Mesenteric fat pad (tissue), 1 donor: ENCODE measurements around the gene ANO6. TPM values are rescaled to one million over a fixed set of nuclear protein-coding genes. Genes with fewer than 3 reads are reported as not detected.
"Not testable (repeated sequence)": the region's sequence is repeated elsewhere in the genome, so short reads cannot be mapped to it uniquely, and the experiment has no call there.

Experiments
- DNase-seq: peaks from one replicate; pipeline ENCODE4 v3.0.0-alpha.2; 2020; ENCODE audit warnings: low spot score
- total RNA-seq: library from RNA; stranded (reverse); fragmentation: NEBNext Ultra II Directional; extraction: Animal tissue kit (Norgen Biotek cat#: 25700); gene quantifications from one replicate; pipeline ENCODE4 v1.2.1, GENCODE V29; 2021
- donor health status: DM: yes; HTN: yes; CAD: no.

Gene ANO6
- total RNA-seq, 1 donor from 2014 or later = 152 TPM

DNA sequence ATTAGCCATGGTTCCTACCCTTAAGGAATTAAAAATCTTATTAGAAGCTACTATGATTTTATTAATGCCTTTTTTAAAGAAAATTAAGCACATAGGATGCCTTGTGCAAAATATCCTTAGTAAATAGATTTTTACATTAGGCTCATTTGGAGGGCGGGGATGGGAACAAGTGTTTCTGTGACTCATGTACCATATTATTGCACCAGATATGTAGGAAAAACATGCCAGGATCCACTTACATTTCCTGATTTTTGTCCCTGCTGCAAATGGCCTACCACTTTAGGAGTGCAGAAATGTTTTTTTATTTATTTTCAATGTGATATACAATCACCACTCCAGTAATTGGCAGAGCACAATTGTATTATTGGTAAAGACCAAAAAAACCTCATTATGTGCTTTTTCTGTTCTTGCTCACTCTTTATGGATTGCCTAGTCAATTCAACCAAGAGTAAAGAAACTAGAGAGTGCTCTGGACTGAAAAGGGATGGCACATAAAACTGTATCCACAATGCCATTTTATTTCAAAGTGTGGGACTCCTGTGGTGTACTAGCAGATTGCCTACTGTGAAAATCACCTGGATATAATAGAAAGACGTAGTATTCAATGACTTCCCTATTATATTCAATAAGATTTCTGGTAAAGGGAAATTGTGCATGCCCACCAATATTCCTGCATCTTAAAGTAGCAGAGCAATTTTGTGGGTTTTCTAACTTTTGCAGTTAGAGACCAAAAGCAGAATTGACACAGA lies 86.9 kb downstream of the ANO6 start:
- no peak for DNase-seq

DNA sequence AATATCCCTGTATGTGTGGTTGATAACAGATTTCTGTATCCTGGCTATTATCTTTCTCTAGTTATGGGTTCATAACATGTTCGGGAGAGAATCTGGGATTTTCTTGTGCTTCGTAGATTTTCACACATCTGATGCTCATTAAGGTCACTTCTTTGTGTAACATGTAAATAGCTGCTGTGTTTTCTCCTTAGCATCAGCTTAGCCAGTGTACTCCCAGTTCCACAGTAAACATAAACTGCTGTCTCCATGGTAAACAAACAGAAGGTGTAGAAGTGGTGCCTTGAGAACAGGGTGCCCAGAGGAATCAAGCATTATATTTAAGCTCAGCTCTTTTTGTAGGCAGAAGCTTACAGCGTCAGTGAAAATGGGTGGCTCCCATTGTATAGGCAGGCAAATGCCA lies 88.0 kb downstream of the ANO6 start:
- no peak for DNase-seq

DNA sequence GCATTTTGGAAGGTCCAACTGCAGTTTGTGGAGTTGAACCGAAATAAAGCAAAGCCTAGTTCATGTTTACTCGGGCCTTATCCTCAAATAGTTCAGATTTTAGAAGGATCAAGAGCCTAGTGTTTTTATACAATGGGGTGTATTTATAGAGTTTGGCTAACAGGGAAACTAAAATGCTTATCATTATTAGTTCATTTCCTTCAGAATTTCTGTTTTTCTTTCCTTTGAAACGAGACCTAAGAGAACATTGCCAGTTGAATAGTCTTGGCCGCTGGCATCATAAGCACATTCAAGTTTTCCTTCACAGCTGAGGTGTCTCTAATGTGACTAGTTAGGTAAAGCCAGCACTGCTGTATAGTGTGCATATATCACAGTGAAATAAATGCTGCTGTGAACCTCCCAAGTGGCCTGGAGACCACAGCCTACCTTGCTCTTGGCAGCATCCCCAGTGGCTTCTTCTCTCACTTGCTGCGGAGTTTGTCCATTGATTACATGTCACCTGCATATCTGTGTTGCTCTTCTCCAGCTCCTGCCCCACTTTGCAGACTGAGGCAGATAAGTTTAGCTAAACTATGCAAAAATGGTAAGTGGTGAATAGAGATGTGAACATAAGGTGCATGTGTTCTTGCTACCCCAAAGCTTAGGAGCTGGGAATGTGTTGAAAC lies 88.8 kb downstream of the ANO6 start:
- no peak for DNase-seq

DNA sequence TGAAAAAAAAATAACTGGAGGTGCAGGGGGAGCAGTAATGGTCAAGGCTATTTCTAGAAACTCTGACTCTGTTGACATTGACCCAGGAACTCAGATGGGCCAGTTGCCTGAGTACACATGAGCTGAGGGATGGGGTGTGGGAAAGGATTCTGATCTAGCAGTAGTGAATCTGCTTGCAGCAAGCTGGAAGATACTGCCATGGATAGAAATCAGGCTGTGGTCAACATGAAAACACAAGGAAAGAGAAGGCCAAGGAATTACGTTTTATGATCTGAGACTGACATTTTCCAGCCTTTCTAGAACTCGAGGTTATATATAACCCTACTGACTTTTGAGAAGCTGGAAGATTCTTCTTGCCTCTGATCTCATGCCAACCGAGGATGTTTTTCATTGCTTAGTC lies 90.0 kb downstream of the ANO6 start:
- no peak for DNase-seq

DNA sequence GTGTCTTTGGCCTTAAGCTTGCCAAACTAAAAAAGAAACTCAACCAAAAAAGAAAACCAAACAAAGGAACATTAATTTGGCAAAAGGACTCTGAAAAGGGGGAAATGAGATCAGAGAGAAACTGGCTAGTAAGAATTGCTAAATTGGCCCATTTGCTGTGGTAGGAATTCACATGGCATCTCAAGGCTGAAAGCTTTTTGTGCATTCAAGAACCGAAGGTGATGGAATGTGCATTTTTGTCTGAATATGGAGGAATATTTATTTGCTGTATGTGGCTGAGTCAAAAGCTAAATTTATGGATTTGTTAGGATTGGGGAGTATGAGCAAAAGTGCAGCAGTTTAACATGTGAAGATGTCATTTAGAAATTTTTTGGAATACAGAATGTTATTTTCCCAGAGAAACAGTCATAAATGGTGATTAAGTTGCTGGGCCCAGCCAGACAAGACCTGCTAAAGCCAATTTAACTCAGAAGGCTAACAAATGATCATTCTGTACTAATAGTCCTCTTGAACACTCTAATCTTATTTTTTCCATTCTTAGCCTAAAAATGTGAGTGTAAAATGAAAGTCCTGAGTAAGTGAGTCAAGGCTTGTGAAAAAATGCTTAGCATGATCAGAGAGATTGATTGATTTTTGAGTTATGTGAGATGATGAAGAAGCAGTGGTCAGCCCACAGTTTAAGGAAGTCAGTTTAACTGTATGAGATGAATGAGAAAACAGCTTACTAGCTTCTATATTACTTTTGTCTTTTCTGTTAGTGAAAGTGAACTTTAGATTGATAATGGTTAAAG lies 94.1 kb downstream of the ANO6 start:
- no peak for DNase-seq

DNA sequence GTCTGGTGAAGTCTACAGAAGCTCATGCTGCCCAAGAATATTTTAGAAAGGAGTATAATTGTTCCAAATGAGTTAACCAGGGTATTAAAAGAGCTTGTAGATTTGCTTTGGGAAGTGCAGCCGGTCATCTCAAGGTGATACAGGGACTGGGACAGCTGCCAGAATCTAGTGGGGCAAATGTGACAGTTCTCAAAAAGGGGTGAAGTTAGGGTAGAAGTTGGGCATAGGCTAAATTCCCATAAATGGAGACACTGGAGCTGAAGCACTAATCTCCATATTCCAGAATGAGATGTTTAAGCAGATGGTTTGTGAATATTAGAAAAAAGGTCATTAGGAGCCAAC lies 94.7 kb downstream of the ANO6 start:
- no peak for DNase-seq

DNA sequence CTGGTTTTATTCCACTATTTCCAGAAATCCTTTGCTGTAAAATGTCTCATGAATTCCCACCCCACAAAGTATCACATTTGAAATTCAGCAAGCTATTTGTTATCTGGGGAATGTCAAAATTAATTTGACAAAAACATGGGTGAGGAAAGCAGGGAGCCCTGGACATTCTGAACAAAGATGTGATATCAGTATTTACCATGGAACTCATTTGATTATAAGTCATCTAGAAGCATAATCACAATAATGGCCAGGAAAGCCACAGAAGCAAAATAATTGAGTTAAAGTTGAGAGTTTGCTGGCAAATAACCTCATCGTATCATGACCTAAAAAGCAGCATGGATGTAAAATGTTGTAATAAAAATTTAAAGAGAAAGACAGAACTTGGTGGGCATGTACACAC lies 96.1 kb downstream of the ANO6 start:
- DNase-seq = no peak

DNA sequence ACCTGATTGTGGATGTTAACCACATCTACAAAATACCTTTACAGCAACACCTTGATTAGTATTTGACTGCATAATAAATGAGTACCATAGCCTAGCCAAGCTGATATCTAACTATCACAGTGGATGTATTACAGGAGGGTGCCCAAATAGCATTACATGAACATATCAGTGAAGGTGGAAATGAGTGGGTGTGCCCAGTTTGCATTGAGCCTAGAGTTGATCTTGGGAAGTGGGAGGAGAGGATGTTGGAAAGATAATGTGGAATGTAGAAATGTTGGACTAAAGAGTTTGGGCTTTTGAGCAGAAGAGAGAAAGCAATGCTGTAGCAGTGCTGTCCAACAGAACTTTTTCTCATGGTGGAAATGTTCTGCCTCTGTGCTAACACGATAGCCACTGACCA lies 98.9 kb downstream of the ANO6 start:
- DNase-seq = no peak

DNA sequence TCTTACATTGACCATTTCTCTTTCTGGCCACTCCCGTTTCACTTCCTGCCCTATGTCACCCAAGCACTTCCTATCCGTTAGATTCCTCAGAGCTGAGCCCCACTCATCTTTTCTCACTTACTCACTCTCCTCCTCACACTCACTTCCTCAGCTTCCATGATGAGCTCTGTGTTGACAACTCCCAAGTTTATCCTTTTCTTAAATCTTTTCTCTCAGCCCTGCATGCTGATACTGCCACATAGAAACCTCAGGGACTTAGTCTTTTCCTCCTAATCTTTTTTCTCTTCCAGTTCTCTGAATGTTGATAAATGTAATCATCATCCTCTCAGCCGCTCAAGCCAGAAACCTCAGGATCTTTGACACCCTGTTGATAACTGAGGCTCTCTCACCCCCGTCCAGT lies 99.6 kb downstream of the ANO6 start:
- DNase-seq = no peak

DNA sequence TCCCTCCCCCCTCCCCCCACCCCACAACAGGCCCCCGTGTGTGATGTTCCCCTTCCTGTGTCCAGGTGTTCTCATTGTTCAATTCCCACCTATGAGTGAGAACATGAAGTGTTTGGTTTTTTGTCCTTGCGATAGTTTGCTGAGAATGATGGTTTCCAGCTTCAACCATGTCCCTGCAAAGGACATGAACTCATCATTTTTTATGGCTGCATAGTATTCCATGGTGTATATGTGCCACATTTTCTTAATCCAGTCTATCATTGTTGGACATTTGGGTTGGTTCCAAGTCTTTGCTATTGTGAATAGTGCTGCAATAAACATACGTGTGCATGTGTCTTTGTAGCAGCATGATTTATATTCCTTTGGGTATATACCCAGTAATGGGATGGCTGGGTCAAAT lies 101.4 kb downstream of the ANO6 start:
- not testable (repeated sequence) for DNase-seq

DNA sequence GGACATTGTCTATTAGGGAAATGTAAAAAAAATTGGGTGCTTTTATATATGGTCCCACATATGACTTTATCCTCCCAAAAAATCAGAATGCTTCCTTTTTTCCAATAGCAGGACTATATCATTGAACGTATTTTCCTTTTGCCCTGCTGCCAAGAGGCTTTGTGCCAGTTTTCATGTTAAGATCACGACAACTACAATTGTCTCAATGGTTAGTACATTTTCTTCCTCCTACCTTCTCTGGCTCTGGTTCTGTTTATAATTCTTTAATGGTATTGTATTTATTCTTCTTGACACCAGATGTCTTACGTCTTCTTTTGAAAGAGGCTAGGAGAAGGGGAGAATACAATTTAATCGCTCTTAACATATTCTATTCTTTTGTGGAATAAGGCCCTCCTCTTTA lies 106.9 kb downstream of the ANO6 start:
- DNase-seq = no peak

DNA sequence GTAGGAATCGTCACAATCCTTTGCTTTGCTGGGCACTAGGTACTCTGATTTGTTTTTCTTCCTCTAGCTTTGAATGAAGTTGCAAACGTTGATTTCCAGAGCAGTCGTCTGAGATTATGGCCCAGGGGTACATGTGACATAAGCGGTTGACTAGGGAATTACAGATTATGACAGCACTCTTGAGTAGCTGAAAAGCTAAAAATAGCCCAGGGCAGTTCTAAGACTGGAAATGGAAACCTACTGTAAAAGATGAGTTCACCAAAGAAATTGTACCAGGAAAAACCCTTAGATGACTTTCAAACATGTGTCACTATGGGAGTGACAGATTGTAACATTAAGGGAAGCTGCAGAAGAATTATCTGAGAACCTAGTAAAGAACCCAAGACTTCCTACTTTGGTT lies 108.5 kb downstream of the ANO6 start:
- no peak for DNase-seq

DNA sequence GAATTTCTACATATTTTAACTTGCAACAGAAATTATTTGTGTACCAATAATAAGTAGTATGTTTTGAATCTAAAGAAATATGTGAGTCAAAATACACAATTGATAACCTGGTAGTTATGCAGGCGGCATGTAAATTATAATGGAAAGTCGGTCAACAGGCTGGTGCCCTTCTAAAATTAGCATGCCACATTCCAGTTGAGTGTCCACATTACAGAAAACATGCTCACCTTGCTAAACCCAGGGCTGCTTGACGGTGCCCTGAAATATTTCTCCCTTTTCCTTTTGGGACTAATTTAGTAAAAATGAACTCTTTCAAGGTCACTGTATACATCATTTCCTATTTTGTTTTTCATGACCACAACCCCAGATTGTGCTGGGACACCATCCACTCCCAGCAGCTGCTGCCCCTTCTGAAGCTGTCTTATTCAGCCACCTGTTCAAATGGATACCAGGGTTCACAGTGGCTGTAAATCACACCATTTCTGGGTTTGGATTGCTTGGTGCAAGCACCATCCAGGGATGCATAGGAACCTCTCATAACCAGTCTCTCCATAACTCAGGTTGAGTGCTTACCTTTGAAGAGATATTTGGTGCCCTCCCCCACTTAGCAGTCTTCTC lies 110.6 kb downstream of the ANO6 start:
- no peak for DNase-seq

DNA sequence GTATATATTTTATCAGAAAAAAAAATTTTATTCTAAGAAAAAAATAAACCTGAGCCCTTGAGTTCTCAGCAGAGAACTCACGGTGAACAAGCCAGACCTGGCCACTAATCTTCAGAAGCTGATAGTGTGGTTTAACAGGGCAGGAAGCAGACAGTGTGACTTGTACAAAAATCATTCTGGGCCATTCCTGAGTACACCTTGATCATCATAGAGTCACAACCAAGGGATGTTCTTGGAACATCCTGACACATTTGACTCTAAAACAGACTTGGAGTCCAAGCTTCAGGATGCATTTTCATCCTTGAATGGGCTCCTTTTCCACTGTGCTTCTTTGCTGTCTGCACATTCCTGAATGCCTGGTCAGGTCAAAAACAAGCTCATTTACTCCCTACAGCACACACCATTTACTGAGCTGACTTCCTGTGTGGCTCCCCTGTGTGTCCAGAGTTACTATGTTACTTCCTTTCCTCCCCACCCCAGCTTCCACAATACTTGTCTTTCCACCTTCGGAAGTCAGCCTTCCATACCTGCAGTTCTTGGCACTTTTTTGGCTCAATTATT lies 112.0 kb downstream of the ANO6 start:
- no peak for DNase-seq

DNA sequence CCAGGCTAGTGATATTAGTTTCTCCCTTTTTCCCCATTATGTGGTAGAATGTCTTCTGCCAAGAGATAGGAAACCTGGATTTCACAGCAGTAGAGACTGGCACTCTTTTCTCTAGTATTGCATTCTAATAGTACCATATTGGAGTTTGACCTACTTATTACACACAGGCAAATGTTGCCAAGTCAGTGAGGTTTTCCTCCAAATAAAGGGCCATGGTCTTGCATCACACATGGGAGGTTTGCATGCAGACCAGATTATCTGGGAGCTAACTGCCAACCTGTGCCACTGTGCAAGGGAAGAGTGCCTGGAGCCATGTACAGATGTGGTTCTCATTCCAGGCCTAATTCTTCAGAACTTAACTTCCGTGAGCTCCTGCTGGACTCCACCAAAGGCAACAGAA lies 113.3 kb downstream of the ANO6 start:
- DNase-seq = no peak

DNA sequence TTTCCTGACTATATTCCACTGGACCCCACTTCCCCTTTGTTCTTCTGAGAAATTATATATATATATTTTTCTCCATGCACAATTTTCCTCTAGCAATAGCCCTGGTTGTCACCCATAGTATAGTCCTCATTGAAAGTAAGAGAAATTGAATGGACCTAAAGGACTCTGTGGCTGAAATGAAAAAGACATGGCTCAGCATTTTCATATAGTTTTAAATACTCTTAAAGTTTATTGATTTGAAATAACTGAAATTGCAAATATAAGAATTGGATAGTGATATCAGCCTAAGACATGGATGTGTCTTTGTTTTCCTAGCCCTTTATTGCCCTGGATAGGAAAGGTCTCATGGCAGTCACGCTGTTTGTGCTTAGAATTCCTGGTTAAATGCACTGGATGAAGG lies 113.8 kb downstream of the ANO6 start:
- no peak for DNase-seq

DNA sequence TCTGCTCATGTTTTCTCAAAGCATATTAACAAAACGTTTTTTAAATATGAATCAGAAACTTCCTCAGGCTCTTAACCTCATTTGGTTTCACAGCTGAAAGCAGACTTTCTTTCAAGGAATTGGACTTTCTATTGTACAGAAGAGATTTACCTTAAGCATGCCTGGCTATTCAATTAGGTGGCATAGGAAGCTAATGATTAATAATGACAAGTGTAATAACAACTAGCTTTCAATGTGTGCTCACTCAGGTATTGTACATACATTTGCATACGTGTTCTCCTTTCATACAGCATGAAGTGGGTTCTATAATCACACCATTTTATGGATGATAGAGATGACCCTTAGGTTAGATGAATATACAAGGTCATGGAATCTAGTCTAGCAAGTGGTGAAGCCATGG lies 115.7 kb downstream of the ANO6 start:
- DNase-seq = no peak

DNA sequence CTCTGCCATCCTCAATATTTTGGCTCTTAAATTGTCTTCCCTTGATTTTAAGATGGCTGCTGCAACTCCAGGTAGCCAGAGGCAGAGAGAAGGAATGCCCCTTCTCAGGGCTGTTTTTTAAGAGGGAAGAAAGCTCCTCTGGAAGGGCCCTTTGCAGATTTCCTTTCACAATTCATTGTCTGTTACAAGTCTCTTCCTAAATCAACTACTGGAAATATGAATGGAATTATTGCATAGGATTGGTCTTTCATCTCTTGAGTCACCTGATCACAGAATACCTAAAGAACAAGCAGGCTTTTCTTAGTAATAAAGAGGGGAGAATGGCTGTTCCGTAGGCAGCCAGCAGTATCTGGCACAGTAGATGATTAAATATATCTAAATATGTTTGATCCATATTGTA lies 118.5 kb downstream of the ANO6 start:
- no peak for DNase-seq

DNA sequence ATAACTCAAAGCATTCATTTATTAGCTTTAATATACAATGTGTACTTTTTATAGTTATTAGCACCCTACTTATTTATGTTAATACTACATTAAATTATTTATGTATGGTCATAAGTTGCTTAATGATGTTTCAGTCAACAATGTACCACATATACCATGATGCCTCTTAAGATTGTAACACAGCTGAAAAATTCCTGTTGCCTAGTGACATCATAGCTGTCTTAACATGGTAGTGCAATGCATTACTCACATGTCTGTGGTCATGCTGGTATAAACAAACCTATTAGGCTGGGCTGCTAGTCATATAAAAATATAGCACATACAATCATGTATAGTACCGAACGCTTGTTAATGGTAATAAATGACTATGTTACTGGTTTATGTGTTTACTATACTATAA lies 120.4 kb downstream of the ANO6 start:
- no peak for DNase-seq

DNA sequence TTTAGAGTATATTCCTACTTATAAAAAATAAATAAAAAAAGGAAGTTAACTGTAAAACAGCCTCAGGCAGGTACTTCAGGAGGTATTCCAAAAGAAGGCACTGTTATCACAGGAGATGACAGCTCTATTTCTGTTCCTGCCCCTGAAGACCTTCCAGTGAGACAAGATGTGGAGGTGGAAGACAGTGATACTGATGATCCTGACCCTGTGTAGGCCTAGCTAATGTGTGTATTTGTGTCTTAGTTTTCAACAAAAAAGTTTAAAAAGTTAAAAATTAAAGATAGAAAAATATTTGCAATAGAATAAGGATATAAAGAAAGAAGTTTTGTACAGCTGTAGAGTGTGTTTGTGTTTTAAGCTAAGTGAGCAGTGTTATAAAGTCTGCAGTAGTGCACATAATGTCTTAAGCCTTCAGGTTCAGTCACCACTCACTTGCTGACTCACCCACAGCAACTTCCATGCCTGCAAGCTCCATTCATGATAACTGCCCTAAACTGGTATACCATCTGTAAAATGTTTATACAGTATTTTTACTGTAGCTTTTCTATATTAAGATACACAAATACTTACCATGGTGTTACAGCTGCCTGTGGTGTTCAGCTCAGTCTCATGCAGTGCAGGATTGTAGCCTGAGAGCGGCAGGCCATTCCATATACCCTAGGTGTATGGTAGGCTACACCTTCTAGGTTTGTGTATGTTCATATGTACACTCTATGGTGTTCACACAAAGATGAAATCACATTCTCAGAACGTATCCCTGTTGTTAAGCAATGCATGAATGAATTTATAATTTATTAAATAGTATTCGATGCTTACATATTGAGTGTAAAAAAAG lies 121.1 kb downstream of the ANO6 start:
- no peak for DNase-seq

DNA sequence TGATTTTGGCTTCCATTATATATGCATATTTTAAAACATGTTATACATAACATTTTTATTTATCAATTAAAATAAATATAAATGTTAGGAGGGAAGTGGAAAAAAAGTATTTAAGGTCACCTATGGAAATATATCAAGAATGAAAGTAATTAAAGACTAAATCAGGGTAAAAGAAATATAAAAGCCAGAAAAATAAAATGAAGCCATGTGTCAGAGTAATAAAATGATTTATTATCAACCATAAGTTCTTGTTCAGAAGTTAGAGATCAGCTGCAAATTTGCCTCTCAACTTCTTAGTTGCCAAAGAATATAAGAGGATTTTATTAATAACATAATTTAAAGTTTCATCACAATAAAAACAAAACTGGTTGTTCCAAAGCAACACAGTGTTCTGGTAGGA lies 121.9 kb downstream of the ANO6 start:
- no peak for DNase-seq
